HTR-8/SVneo (cell line): ENCODE measurements around the gene SCFD2.

Source experiments
- DNase-seq: peaks from one replicate; pipeline ENCODE4 v3.0.0; 2011; ENCODE audit warnings: low spot score, mixed read lengths; ENCODE audit not compliant: insufficient read length
- FAIRE-seq: peaks from 2 replicates; lab custom pipeline; 2011; peaks lifted over from hg19 to GRCh38; lab: Jason Lieb, UNC

The SCFD2 gene

DNA sequence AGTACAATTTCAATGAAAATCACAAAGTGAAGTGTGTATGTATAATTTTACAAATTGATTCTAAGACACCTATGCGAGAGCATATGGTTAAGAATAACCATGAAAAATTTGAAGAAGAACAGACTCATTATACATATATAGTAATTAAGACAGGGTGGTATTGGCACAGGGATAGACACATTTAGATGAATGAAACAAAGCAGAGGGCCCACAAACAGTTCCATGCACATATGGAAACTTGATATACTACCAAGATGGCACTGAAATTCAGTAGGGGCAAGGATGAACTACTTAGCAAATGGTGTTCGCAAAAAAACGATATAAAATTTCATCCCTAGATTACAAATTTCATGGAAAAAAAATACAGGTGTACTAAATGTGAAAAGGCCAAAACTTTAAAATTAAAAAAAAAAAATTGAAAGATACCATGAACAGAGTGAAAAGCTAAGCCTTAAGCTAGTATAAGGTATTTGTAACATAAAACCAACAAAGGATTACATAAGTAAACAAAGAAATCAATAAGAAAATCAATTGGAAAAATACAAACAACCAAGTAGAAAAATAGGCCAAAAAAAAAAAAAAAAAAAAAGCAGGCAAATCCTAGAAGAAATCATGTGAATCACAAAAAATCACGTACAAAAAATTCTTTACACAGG, 418.3 kb downstream of the SCFD2 start:
- DNase-seq (no peak), FAIRE-seq (no peak)

DNA sequence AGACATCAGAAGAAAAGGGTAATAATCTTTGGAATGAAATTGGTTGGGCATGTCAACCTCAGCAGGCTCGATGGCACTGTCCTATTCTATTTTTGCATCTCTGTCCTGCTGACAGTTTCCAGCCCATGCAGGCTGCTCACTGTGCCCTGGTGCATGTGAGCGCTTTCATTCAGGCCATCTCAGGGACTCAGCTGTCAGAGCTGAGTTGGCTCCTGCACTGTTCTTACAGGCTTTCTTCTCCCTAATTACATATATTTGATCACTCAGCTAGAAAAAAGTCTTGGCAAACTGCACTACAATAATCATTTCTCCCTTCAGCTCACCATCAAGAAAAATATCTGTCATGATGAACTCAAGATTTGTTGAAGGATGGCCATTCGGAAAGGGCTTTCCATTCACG, 419.0 kb downstream of the SCFD2 start:
- FAIRE-seq, result no peak
- no peak for DNase-seq

DNA sequence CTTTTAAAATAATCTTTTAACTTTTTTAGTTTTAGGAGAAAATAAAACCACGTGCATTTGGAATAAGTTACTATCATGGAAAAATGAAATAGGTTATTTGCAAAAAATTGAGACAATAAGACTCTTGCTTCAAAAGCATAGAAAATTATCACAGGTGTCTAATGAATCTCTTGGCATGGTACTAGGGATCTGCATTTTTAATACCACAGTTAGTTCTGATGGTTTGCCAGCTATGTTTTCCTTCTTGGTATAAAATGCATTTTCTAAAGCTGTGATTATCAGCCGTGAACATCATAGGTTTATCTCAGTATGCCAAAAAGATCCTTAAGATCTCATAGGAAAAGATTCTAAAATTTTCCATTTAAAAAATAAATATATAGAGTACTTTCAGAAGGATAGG, 419.9 kb downstream of the SCFD2 start:
- no peak for FAIRE-seq
- no peak for DNase-seq

DNA sequence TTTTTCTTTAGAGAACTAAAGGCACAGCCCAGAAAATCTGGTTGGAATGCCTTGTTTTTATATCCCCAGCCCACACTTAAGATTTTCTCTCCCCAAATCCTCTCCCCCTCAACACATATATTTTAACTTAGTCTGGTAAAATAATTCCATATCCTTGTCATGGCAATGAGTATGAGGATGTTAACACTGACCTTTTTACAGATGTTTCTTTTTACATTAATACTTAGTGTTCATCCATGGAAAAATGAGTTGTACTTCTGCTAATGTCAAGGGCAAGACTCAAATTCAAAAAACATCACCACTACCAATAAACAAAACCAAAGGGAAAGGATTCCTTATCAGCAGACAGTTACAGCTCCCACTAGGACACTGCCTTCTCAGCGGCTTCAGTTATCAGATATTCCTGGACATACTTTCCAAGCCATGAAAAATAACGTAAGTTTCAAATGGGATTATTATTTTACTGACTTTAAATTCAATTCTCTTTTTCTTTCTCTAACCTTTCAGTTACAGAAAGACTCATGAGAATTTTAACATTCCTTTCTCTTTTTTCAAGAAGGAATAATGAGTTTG, 420.4 kb downstream of the SCFD2 start:
- FAIRE-seq (no peak), DNase-seq (no peak)

DNA sequence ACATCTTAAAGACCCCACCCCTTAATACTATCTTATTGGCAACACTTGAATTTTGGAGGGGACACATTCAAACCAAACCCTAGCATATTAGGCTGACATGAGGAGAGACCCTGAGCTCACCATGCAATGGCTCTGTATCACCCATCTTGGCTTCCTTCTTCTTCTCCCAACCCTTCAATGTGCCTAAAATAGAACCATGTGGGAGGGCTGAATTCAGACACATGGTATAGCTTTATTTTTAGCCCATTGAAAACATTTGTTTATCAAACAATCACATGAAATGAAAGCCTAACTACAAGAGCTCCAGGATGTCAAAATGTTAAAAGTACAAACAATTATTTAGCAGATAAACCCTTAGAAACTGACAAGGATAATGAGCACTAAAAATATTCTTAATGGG, 422.2 kb downstream of the SCFD2 start:
- DNase-seq (no peak), FAIRE-seq (no peak)

DNA sequence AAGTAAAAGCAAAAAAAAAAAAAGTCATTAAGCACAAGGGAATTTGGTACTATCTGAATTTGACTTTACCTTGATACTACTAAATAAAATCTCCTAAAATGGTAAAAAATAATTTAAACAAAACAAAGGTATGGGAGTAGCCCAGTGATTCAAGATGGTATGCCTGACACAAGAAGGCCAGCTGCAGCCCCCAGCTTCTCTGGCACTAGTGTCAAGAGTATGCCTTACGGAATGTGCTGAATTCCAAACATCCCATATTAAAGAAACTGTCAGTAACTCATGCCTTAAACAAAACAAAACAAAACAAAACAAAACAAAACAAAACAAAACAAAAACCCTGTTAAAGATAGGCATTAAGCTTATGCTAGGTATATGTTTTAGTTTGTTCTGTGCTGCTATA, 422.9 kb downstream of the SCFD2 start:
- FAIRE-seq, result no peak

DNA sequence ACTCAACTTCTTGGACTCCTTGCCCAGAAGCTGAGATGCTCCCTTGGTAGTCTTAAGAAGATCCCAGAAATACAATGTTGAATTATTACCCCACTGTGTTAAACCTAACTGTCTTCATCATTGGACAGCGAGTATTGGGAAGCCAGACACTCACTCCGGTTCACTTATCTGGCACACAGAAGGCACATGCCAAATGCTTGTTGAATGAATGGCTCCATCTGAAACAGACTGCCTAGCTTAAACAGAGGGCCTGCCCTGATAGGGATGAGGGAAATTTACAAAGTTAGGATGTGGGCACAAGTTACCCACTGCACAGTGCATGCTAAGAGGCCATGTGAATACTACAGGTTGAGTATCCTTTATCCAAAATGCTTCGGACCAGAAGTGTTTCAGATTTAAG, 424.4 kb downstream of the SCFD2 start:
- no peak for DNase-seq
- FAIRE-seq, result no peak

More for the DNA sequence above, 422.9 kb downstream of the SCFD2 start:
- DNase-seq, result no peak

DNA sequence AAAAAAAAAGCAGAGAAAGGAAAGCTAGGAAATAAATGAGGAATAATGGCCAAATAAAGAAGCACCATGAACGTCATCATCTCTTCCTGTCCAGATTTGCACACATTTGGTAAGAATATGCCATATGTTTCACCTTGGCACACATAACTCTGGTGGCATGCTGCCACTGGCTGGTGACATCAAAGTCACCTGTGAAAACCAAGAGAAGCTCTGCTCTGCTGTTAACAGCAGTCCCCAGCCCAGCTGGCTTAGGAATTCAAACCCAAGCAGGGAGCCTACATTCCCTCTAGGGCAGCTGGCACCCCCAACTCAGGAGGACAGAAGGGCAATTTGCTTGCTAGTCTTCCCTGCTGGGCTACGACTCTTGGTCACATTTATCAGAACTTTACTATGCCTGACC, 426.1 kb downstream of the SCFD2 start:
- DNase-seq (no peak), FAIRE-seq (no peak)

DNA sequence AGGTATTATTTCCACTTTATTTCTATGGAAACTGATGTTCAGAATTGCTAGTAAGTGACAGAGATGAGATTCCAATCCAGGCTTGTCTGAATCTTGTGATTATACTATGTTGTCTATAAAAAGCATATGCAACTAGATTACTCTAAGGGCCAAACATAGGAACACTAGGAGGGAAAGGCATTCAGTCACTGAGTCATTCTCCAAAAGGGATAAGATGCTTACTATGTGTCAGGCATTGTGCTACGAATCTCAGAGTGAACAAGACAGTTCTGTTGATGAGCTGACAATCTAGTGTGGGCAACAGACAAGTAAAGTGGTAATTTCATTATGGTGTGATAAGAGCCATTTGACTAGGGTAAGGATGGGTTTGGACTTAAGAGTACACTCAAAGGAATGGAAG, 426.5 kb downstream of the SCFD2 start:
- DNase-seq (no peak), FAIRE-seq (no peak)

DNA sequence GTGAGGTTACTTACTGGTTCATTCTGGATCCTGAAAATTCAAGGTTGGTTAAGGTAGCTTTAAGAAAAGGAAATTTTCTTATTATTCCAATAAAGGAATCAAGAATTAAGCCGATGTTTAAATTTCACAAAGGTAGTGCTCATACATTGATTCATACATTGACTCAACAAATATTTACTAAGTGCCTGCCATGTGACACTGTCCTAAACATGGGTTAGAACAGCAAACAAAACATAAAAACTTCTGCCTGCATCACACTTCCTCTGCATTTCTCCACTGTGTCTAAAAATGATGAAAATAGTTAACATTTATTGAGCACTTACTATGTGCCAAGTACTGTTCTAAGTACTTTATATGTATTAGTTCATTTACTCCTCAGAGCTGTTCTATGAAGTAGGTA, 428.0 kb downstream of the SCFD2 start:
- no peak for DNase-seq
- no peak for FAIRE-seq

DNA sequence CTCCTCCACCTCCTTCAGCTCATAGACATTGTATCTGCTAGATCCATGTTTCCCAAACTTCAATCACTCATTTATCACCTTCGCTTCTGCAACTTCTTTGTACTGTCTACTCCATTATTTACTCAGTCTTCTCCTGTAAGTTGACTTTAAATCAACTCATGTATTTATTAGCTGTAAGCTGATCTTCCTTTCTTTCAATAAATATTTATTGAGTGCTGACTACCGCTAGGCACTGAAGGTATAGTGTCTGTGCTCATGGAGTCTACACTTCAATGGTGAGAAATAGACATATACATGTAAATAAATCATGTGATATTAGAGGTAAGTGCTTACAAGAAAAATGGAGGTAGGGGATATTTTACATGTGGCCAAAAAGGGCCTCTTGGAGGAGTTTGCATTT, 429.1 kb downstream of the SCFD2 start:
- FAIRE-seq, result no peak

DNA sequence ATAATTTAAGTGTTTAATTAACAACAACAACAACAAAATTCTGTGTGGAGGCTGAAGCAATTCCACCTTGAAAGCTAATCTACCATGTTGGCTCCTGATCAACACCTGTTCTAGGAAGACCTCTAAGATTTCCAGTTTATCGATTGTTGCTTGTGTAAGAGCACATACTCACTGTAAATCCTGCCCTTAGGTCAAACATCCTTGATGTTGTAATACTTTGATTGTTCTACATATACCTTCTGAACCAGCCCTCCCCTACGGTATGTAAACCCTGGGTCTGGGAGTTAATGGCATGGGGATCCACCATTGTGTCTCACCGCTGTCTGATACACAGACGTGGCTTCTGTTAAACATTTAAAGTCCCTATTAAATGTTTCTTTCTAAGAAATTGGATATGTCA, 430.5 kb downstream of the SCFD2 start:
- DNase-seq (no peak), FAIRE-seq (no peak)

More for the DNA sequence above, 429.1 kb downstream of the SCFD2 start:
- no peak for DNase-seq

DNA sequence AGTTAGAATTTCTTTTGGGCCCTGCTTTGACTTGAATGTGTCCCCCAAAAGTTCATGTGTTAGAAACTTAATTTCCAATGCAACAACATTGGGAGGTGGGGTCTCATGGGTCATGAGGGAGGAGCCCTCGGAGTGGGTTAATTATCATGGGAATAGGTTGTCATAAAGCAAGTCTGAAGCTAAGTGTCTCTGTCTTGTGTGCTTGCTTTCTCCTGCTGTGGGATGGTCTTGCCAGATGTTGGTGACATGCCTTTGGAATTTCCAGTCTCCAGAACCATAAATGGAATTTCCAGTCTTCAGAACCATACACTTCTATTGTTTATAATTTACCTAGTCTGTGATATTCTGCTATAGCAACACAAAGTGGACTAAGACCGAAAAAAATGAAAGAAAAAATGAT, 432.1 kb downstream of the SCFD2 start:
- FAIRE-seq (no peak), DNase-seq (no peak)

DNA sequence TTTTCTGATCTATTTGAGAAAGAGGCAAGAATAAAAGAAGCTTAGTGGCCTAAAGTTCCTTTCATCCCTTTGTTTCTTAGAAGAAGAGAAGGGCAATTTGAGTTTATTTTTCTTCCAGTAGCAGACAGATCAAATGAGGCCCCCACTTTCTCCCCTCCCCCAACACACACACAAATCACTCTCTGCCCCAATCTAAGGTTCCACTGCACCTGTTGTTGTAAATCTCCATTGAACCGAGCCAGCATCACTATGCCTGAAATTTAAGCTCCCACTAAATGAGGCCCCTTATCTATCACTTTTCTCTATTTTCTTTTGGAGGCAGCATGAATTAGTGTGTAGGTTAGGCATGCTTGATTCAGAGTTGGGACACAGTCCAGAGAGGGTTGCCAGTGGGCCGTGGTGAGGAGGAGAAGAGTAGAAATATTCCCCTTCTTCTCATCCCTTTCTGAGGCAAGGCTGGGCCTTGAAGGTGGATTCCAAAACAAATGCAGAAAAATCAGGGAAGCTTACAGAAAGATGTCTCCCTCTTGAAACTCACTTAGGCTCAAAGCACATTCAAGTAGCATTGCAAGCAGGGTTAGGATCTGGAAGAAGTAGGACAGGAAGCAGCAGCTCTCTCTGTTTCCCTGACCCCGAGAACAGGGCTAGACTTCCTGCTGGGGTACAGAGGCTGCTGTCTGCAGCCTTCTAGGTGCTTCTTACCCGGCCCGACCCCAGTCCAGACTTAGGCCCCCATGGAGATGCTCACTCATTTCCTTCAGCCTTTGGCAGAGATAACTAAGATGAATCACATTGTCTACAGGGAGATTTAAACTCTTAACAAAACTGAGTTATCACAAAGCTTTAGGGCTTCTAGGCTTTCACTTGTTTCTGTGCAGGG, 433.0 kb downstream of the SCFD2 start:
- DNase-seq (no peak), FAIRE-seq (no peak)

DNA sequence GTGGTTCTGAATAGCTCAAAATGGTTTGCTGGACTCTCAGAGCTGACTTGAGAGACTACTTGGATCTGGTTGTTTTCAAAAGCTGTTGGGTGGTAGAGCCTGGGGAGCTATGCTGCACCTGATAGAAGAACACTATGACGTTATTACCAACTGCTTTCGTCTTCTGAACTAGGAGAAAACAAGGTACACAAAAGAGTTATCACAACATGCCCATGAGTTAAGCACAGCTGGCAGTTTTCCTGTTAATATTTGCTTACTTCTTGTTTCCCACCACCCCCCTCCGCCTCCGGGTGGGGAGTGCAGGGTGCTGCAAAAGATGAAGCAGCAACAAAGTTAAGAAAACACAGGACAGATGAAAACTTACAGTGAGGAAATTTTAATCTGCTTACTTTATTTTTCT, 434.6 kb downstream of the SCFD2 start:
- no peak for DNase-seq
- FAIRE-seq, result no peak

DNA sequence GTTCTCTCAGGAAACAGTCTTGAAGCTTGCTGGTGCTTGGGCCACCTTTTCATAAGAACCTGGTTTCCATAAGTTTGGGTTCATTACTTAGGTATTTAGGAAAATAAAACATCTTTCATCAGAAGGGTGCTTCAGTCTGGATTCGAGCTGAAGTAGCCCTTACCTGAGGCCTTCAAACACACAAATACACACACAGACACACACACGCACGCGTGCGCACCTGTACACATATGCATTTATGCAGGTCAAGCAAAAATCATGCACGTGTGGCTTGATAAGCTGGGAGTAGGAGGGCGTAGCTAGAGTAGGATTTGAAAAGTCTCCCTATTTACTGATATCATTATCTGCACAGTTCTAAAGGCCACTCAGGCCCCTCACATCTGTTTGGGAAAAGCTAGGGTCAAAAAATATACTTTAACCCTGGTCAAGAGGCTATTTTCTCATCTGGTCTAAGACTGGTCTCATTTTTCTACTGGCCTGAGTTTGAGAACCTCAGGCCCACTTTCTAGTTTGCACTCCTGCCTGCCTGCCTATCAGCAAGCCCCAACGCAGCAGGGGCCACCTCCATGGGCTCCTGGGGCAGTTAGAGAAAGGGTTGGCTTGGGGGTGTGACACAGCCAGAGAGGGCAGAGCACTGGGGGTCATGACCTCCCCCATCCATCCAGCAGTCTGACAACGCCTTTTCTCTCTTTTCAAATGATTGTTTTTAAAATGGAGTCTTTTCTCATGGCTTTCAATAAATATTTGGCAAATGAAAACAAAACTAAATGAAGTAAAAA, 439.5 kb downstream of the SCFD2 start:
- DNase-seq (no peak), FAIRE-seq (no peak)

DNA sequence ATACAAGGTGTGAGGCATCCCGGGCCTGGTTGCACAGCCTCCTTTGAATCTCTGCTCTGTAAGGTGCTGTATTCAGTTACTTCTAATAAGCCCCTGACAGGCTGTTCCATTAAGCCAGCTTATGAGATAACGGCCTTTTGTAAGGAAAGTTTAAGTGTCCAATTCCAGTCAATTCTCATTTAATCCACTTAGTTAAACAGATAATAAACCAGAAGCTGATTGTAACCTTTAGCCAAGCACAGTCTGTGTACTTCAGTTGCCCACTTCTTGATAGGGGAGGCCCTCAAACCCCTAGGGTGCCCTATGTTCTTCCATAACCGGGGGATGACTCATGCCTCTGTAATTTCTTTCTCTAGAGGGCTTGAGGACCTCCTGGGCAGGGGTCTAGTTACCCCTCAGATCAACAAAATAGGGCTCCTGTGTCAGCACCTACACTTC, 440.3 kb downstream of the SCFD2 start:
- DNase-seq (peak; percentile 1), FAIRE-seq (no peak)

DNA sequence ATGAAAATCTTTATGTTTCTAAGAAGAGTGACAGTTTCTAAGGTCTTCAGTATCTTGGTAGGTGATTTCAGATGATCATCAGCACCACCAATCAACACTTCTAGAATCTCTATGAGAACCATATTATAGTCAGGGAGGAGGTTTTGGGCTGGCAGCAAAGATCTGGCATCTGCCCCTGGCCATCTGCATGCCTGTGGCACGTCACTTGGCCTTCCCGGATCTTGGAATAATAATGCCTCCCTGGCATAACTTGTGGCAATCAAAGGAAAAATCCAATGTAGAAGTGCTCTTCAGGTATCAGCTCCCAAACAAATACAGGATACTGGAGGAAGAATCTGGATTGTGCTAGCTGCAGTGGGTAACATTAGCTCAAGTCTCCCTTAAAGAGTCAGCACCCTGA, 446.4 kb downstream of the SCFD2 start:
- DNase-seq (no peak), FAIRE-seq (no peak)

DNA sequence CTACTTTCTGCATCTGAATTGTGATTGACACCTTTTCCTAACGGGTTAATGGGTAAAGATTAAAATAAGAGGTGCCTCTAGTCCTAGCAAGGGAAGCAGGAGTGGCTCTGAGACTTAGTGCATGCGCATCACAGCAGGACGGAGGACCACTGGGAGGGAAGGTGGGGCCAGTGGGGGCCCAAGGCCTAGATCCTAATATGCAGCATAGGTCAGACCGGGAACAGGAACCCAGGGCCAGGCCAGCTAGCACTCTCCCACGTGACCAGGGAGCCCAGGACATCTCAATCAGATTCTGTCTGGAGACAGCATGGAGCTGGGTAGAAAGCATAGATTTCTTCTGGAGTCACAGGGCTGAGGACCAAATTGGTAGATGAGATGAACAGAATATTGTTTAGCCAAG, 448.0 kb downstream of the SCFD2 start:
- DNase-seq (no peak), FAIRE-seq (no peak)

DNA sequence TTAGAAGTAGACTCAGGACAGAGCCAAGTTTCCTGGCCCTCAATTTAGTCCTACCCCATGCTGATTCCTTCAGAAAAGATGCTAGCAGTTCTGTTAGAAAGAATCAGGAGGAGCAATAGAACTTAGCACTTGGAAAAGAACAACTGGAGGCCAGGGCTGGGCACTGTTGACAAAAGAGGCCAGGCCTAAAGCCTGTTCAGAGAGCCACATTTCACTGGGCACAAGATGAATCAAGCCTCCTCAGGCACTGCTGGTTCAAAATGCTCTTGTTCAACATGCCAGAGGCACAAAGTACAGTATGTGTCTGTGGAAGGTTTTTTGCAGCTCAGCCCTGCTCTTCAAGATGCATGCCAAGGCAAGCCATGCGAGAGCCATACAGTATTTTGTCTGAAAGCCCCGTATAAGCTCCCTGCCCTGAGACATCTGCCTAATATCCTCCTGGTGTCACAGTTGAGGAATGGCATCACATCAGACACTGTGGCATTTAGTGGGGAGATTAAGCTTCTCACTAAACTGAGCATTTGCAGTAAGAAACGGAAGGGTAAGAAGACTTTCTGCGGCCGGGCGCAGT, 450.0 kb downstream of the SCFD2 start:
- DNase-seq (no peak), FAIRE-seq (no peak)
